SU-DHL-6 (cell line): ENCODE results near the gene CSF2RB.

Source experiments
- EZH2phosphoT487 ChIP-seq: fragments of 200-600 bp; sonication (generic), shearing (Covaris generic); conservative IDR thresholded peaks from 2 replicates; pipeline ENCODE4 v1.6.1; 2018; ENCODE audit warnings: mild to moderate bottlenecking, antibody characterized with exemption, low read length, moderate library complexity, mixed read lengths
- TF ChIP-seq, protein P1 (sequence below): fragments of 200-600 bp; sonication (generic); IDR thresholded peaks from one replicate; pipeline ENCODE4 v1.5.1; 2017; ENCODE audit warnings: antibody characterized with exemption, mild to moderate bottlenecking, low read length, moderate library complexity; ENCODE audit not compliant: insufficient read depth, poor library complexity, severe bottlenecking

DNA sequence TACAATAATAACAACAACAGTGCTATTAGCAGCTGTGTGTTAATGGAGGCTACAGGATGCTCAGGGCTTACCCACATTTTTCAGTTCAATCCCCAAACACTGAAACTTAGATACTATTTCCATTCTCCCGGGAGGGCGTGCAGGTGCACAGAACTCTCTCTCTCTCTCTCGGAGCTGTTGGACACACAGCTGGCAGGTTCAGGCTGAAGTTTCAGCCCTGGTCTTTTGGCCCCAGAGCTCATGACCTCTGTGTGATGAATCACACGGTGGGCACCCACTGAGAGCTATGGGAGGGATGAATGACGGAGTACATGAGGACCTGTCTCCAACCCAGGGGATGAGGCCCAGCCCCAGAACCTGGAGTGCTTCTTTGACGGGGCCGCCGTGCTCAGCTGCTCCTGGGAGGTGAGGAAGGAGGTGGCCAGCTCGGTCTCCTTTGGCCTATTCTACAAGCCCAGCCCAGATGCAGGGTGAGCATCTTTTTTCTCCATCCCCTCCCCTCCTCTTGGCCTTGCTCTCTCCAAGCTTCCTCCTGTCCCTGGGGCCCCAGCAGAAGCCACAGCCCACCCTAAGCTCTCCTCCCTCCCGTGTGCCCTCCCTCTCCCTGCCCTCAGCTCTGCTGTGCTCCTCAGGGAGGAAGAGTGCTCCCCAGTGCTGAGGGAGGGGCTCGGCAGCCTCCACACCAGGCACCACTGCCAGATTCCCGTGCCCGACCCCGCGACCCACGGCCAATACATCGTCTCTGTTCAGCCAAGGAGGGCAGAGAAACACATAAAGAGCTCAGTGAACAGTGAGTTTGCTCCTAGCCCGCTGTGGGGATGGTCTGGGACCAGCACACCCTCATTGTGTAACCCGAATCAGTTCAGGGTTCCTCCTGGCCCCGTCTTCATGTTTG, 16.9 kb downstream of the CSF2RB start:
- TF ChIP-seq, protein P1, sequence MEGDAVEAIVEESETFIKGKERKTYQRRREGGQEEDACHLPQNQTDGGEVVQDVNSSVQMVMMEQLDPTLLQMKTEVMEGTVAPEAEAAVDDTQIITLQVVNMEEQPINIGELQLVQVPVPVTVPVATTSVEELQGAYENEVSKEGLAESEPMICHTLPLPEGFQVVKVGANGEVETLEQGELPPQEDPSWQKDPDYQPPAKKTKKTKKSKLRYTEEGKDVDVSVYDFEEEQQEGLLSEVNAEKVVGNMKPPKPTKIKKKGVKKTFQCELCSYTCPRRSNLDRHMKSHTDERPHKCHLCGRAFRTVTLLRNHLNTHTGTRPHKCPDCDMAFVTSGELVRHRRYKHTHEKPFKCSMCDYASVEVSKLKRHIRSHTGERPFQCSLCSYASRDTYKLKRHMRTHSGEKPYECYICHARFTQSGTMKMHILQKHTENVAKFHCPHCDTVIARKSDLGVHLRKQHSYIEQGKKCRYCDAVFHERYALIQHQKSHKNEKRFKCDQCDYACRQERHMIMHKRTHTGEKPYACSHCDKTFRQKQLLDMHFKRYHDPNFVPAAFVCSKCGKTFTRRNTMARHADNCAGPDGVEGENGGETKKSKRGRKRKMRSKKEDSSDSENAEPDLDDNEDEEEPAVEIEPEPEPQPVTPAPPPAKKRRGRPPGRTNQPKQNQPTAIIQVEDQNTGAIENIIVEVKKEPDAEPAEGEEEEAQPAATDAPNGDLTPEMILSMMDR: no peak
- no peak for TF ChIP-seq EZH2phosphoT487
